Effector memory CD4-positive, alpha-beta T cell (primary cell): ENCODE measurements around the gene FAM185A.
"Not testable (repeated sequence)": the region's sequence is repeated elsewhere in the genome, so short reads cannot be mapped to it uniquely, and the experiment has no call there.

Source experiments
- DNase-seq, 3 donors: peaks; one replicate each; pipeline ENCODE4 v3.0.0-alpha.2; 2020
- H3K27ac ChIP-seq: 2 replicates; pipeline ENCODE4 v1.7.0; 2013; ENCODE audit warnings: mild to moderate bottlenecking, low read length, moderate library complexity; ENCODE audit not compliant: insufficient read depth, poor library complexity, severe bottlenecking
- H3K27me3 ChIP-seq: replicated peaks from 2 replicates; pipeline ENCODE4 v1.7.0; 2013; ENCODE audit warnings: mild to moderate bottlenecking, low read length; ENCODE audit not compliant: insufficient read depth, control insufficient read depth, poor library complexity, severe bottlenecking
- H3K36me3 ChIP-seq: 2 replicates; pipeline ENCODE4 v1.7.0; 2013; ENCODE audit warnings: mild to moderate bottlenecking, low read length, moderate library complexity; ENCODE audit not compliant: control insufficient read depth, insufficient read depth
- H3K4me1 ChIP-seq: 2 replicates; pipeline ENCODE4 v1.7.0; 2013; ENCODE audit warnings: low read length, mild to moderate bottlenecking; ENCODE audit not compliant: control insufficient read depth, insufficient read depth, poor library complexity, severe bottlenecking
- H3K4me3 ChIP-seq: 2 replicates; pipeline ENCODE4 v1.7.0; 2013; ENCODE audit warnings: low read length, low read depth, mild to moderate bottlenecking; ENCODE audit not compliant: insufficient read depth, poor library complexity, severe bottlenecking
- H3K9me3 ChIP-seq: 2 replicates; pipeline ENCODE4 v1.7.0; 2013; ENCODE audit warnings: mild to moderate bottlenecking, low read length, moderate library complexity; ENCODE audit not compliant: control insufficient read depth

The FAM185A gene

DNA sequence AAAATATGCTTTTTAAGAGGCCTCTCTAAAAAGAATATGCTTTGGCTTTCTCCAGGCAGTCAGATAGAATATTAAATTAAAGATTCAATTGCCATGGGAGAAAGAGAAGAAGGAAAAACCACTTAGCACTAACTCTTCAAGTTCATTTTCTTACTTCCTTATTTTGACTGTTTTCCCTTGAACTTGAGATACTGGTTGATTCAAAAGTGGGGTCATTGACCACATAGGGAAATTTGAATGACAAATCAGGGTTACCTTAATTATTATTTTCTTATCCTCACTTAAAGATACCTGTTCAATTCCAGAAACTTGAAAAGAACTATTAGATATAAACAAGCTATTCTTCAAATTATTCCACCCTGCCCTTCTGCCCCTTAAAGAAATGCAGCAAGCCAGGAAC is 27.4 kb downstream of the FAM185A start:
- H3K27me3 ChIP-seq, H3K36me3 ChIP-seq, H3K27ac ChIP-seq, H3K4me1 ChIP-seq, H3K9me3 ChIP-seq, DNase-seq, H3K4me3 ChIP-seq: not testable (repeated sequence)

DNA sequence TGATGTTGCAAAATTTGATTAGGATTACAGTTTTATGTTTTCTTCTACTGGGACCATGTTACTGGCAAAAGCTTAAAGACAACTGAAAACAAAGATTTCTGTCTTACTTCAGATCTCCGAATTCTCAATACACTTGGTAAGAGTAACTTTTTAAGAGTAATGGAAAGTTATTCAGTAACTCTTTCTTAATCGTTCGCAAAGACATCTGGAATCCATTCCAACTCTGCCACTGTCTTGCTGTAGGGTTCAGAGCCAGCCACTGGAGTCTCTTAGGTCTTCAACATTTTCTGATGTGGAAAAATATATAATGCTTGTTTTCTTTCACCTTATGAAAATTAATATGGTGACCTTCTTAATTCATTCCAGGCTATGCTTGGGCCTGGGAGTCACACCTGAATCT is 29.9 kb downstream of the FAM185A start:
- not testable (repeated sequence) for DNase-seq, H3K4me3 ChIP-seq

DNA sequence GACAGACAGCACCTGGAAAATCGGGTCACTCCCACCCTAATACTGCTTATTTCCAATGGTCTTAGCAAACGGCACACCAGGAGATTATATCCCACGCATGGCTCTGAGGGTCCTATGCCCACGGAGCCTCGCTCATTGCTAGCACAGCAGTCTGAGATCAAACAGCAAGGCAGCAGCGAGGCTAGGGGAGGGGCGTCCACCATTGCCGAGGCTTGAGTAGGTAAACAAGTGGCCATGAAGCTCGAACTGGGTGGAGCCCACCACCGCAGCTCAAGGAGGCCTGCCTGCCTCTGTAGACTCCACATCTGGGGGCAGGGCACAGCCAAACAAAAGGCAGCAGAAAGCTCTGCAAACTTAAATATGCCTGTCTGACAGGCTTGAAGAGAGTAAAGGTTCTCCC is 32.1 kb downstream of the FAM185A start:
- not testable (repeated sequence) for H3K27ac ChIP-seq, H3K9me3 ChIP-seq, H3K36me3 ChIP-seq, H3K27me3 ChIP-seq, DNase-seq, H3K4me1 ChIP-seq, H3K4me3 ChIP-seq

More for the DNA sequence above, 29.9 kb downstream of the FAM185A start:
- not testable (repeated sequence) for H3K36me3 ChIP-seq, H3K9me3 ChIP-seq, H3K27ac ChIP-seq, H3K27me3 ChIP-seq, H3K4me1 ChIP-seq

DNA sequence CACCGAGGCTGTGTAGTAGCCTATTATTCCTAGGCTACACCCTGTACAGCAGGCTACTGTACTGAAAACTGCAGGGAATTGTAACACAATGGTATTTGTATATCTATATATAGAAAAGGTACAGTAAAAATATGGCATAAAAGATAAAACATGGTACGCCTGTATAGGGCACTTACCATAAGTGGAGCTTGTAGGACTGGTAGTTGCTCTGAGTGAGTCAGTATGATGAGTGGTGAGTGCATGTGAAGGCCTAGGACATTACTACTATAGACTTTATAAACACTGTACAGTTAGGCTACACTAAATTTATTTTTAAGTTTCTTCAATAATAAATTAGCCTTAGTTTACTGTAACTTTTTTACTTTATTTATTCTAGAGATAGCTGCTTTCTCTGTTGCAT is 40.0 kb downstream of the FAM185A start:
- H3K4me1 ChIP-seq, H3K36me3 ChIP-seq, H3K27ac ChIP-seq, DNase-seq, H3K4me3 ChIP-seq, H3K27me3 ChIP-seq, H3K9me3 ChIP-seq: not testable (repeated sequence)

DNA sequence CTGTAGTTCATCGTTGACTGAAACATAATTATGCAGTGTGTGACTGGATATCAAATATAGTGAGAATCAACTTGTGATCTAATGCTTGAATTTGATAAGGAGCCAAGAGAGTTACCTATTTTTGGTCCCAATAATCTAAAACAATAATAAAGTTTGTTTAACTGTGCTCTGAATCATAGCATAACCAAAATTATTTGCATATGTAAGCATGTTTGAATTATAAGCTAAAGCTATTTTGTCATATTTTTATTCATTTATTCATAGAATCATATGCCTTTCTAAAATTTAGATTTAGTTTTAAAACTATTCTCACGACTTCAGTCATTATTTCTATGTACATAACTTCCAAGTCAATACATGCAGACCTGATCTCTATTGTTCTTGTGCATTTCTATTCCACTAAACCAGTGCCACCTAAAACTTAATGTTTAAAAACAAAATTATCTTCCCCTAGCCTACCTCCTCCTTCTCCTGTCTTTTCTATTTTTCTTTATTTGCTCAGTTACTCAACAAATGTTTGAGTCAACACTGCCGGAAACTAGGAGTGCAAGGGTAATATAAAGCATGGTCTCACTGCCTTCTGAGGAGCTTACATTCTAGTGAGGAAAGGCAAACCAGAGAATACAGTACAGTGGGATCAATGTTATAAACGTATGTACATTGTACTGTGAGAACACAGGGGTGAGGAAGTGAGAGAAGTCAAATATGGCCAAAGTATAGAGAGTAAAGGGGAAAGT is 41.7 kb downstream of the FAM185A start:
- H3K9me3 ChIP-seq, H3K27me3 ChIP-seq, H3K4me1 ChIP-seq, H3K27ac ChIP-seq, H3K36me3 ChIP-seq, DNase-seq, H3K4me3 ChIP-seq: not testable (repeated sequence)

DNA sequence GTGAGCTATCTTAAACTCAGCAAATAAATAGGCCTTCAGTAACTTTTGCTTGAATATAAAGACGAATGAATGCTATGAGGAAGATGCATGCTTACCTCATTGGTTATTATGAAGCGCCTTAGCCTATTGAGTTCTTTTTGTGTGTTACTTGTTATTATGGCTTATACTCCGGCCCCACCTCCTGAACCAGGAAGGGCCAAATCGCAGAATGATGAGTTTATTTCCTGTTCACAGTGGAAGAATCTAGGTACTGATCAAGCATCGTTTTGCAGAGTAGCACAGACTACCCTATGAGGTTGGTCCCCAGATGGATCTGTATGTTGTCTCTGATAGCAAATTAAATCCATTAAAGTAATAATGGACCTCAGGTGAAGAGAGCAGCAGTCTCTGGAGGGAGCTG is 42.6 kb downstream of the FAM185A start:
- H3K36me3 ChIP-seq, H3K9me3 ChIP-seq, H3K4me3 ChIP-seq, DNase-seq, H3K27me3 ChIP-seq, H3K27ac ChIP-seq, H3K4me1 ChIP-seq: not testable (repeated sequence)

DNA sequence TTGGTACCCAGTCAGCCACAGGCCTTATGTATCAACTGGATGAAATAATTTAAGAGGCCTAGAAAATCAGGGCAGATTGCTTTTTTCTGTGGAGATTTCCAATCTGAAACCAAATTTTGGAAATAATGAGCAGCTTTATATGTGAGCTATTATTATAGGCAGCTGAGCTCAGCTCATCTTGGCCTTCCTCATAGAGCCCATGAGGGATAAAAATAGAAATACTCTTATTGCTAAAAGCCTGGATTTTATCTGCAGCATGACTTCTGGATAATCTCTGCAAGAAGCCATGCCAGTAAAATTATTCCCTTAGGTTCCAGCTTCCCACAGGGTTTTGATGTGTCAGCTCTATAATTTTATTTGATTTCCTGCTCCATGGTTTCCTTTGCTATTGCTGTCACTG is 43.0 kb downstream of the FAM185A start:
- H3K9me3 ChIP-seq, H3K27ac ChIP-seq, H3K36me3 ChIP-seq, H3K4me1 ChIP-seq, DNase-seq, H3K27me3 ChIP-seq, H3K4me3 ChIP-seq: not testable (repeated sequence)

DNA sequence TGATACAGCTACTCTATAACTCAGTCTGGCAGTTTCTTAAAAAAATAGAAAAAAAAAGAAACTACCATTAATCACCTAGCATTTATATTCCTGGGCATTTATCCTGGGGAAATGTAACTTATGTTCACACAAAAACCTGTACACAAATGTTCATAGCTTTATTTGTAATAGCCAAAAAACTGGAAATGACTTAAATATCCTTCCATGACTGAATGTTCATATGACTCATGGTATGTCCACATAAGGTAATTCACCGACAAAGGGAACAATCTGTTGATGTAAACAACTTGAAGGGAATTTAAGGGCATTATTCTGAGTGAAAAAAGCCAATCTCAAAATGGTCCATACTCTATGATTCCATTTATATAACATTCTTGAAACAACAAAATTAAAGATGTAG is 45.8 kb downstream of the FAM185A start:
- DNase-seq, H3K36me3 ChIP-seq, H3K9me3 ChIP-seq, H3K4me3 ChIP-seq, H3K27me3 ChIP-seq, H3K4me1 ChIP-seq, H3K27ac ChIP-seq: not testable (repeated sequence)

DNA sequence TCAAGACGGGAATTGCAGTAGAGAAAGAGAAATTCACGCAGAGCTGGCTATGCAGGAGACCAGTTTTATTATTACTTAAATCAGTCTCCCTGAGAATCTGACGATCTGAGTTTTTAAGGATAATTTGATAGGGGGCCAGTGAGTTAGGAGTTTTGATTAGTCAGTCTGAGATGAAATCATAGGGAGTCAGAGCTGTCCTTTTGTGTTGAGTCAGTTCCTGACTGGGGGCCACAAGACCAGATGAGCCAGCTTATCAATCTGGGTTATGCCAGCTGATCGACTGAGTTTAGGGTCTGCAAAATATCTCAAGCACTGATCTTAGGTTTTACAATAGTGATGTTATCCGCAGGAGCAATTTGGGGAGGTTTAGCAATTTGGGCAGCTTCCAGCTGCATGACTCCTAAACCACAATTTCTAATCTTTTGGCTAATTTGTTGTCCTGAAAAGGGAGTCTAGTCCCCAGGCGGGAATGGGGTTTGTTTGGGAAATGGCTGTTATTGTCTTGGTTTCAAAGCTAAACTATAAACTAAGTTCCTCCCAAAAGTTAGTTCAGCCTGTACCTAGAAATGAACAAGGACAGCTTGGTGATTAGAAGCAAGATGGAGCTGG is 47.3 kb downstream of the FAM185A start:
- not testable (repeated sequence) for H3K36me3 ChIP-seq, H3K4me3 ChIP-seq, H3K4me1 ChIP-seq, H3K27me3 ChIP-seq, H3K27ac ChIP-seq, H3K9me3 ChIP-seq, DNase-seq

DNA sequence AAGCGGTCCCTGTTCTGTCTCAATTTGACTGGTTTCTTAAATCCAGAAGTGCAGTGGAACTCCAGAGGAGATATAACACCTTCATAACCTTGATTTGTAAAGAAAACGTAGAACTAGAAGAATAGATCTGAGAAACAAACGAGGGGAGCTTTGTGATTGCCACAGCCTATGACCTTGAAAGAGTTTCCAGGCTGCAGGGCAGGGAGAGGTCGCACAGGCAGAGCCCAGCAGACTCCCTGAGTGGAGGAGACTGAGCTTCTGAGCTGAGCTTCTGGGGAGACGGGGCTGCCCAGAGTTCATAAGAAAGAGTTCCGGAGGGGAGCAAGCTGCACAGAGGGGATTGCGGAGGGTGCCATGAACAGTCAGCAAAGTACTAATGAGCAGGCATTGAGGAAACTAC is 57.8 kb downstream of the FAM185A start:
- Histone ChIP-seq H3K4me3 (no peak overlapping the region), H3K36me3 (no peaks in the 10 kb centered on the region), H3K27me3 (no peaks in the 10 kb centered on the region), H3K27ac (no peak overlapping the region), H3K9me3 (no peaks in the 10 kb centered on the region), H3K4me1 (no peaks in the 10 kb centered on the region)
- no peak for DNase-seq
